Right lobe of liver (tissue), 6 donors: Measurements from ENCODE around the gene AK3. TPM values are rescaled to one million over a fixed set of nuclear protein-coding genes. Genes with fewer than 3 reads are reported as not detected.
"Not testable (repeated sequence)": the region's sequence is repeated elsewhere in the genome, so short reads cannot be mapped to it uniquely, and the experiment has no call there.

Experiments
- ATAC-seq, 4 donors: fragments of 200-7000 bp; cut with Tn5 transposase; one replicate each; pipeline ENCODE4 v1.9.1; 2020; ENCODE audit warnings: mild to moderate bottlenecking in 4 of 4, moderate library complexity in 4 of 4
- DNase-seq, 3 donors: peaks; one replicate each; pipeline ENCODE4 v3.0.0-alpha.2; 2020
- H3K27ac ChIP-seq, 3 donors: fragments of 200-600 bp; one replicate each; pipeline ENCODE4 v1.8.0; 2022
- H3K27me3 ChIP-seq, 2 donors: fragments of 200-600 bp; one replicate each; pipeline ENCODE4 v1.8.0; 2022
- H3K36me3 ChIP-seq, 4 donors: fragments of 200-600 bp; sonication (generic) in 1 of 4; one replicate each; pipeline versions ENCODE4 v1.5.1 to v1.8.0; 2017 to 2022; ENCODE audit warnings: control low read depth in 1 of 4
- H3K4me1 ChIP-seq, 4 donors: fragments of 200-600 bp; sonication (generic) in 1 of 4; one replicate each; pipeline versions ENCODE4 v1.5.1 to v1.8.0; 2017 to 2022; ENCODE audit warnings: control low read depth in 1 of 4
- H3K4me3 ChIP-seq, 3 donors: fragments of 200-600 bp; one replicate each; pipeline ENCODE4 v1.8.0; 2022
- H3K9me3 ChIP-seq, 4 donors: fragments of 200-600 bp; sonication (generic) in 1 of 4; one replicate each; pipeline versions ENCODE4 v1.5.1 to v1.8.0; 2017 to 2022; ENCODE audit warnings: control low read depth in 1 of 4
- POLR2A ChIP-seq: fragments of 450-650 bp; IDR thresholded peaks from one replicate; pipeline ENCODE4 v1.6.1; 2017; ENCODE audit warnings: antibody characterized with exemption, mild to moderate bottlenecking
- WGBS: methylation state at CpG from one replicate; pipeline ENCODE4 v1.1.6; 2018; ENCODE audit warnings: low coverage, low lambda C conversion rate; ENCODE audit not compliant: insufficient coverage; ENCODE audit errors: missing lambda C conversion rate; 5-methylcytosine and 5-hydroxymethylcytosine counted together
- intact Hi-C, 2 donors: fragments of 100-400 bp; cut with DNase I; formaldehyde crosslinking; loops; one replicate each; pipeline versions ENCODE4 v1.11.2 to v1.14.1; 2022
- total RNA-seq, 6 experiments: library from RNA; depleted of rRNA in 2 of 6; stranded (reverse); fragments of >200 nt in 2 of 6; fragmentation: NEBNext Ultra II Directional in 3 of 6; extraction: Animal tissue kit (Norgen Biotek cat#: 25700) in 3 of 6; gene quantifications; one replicate each; pipeline versions ENCODE4 v1.1.0 to v1.2.4, GENCODE V29; 2016 to 2023
- TF ChIP-seq, protein P1 (sequence below), 4 donors: fragments of 200-600 bp in 3 of 4; fragments of 450-650 bp in 1 of 4; IDR thresholded peaks; one replicate each; pipeline versions ENCODE4 v1.5.1 to v1.8.0; 2016 to 2022; ENCODE audit warnings: antibody characterized with exemption in 4 of 4, mild to moderate bottlenecking in 2 of 4
- donor health status: DM: no; HTN: yes; CAD: no.
- donor health status: DM: no; HTN: no; CAD: no.
- donor health status: DM: no; HTN: no; CAD: no.
- donor health status: DM: no; HTN: yes; CAD: no.
- donor health status: DM: no; HTN: yes; CAD: no.

The AK3 gene
- total RNA-seq, 6 experiments from 2014 or later: 72.4 to 131 (median 99.5) TPM

DNA sequence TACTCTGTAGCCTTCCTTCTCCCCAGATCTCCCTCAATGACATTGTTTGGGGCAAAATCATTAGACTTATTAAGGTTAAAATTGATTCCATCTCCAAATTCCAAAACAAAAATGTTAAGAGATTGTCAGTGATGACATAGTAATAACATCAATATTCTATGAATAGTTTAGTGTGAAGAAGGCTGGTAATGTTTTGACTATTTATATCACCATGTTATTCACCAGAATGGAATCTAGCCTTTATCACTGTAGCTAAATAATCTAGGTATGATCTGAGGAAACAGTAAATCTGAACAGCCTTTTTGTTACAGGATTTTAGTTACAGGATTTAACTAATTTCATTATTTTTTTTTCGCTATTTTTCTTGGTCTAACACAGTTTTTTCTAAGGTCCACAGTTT lies 79.8 kb downstream of the AK3 start:
- H3K27me3 ChIP-seq: no peaks in the 10 kb centered on the region
- ATAC-seq: no peak
- peaks cover 0 to 51% (median 14%) of the 10 kb centered on the region in 4 donors for H3K4me1 ChIP-seq
- DNase-seq: no peak
- H3K36me3 ChIP-seq: no peaks in the 10 kb centered on the region
- H3K4me3 ChIP-seq: no peak overlapping the region
- TF ChIP-seq, protein P1, sequence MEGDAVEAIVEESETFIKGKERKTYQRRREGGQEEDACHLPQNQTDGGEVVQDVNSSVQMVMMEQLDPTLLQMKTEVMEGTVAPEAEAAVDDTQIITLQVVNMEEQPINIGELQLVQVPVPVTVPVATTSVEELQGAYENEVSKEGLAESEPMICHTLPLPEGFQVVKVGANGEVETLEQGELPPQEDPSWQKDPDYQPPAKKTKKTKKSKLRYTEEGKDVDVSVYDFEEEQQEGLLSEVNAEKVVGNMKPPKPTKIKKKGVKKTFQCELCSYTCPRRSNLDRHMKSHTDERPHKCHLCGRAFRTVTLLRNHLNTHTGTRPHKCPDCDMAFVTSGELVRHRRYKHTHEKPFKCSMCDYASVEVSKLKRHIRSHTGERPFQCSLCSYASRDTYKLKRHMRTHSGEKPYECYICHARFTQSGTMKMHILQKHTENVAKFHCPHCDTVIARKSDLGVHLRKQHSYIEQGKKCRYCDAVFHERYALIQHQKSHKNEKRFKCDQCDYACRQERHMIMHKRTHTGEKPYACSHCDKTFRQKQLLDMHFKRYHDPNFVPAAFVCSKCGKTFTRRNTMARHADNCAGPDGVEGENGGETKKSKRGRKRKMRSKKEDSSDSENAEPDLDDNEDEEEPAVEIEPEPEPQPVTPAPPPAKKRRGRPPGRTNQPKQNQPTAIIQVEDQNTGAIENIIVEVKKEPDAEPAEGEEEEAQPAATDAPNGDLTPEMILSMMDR (IDR thresholded peaks at IDR 0.05): no peak
- TF ChIP-seq POLR2A: no peak
- no peaks in the 10 kb centered on the region for H3K9me3 ChIP-seq
- WGBS: 94% methylated on average over 1 of the region's 1 CpG
- intact Hi-C loops: loop anchor here in 1 of 2 donors (10.0 kb wide), 1 partner anchor 84 kb away; the partner anchor contains the start of gene AK3
- H3K27ac ChIP-seq: no peak overlapping the region

DNA sequence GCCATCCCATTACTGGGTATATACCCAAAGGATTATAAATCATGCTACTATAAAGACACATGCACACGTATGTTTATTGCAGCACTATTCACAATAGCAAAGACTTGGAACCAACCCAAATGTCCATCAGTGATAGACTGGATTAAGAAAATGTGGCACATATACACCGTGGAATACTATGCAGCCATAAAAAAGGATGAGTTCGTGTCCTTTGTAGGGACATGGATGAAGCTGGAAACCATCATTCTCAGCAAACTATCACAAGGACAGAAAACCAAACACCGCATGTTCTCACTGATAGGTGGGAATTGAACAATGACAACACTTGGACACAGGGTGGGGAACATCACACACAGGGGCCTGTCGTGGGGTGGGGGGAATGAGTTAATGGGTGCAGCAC lies 80.3 kb downstream of the AK3 start:
- H3K36me3 ChIP-seq, H3K4me3 ChIP-seq, H3K27me3 ChIP-seq, DNase-seq, ATAC-seq, H3K27ac ChIP-seq, H3K9me3 ChIP-seq: not testable (repeated sequence)
- H3K4me1 ChIP-seq: peaks cover 0 to 46% (median 14%) of the 10 kb centered on the region in 4 donors
- 90% methylated on average over 3 of the region's 5 CpGs for WGBS
- intact Hi-C loops: loop anchor here in 1 of 2 donors (10.0 kb wide), 1 partner anchor 84 kb away; the partner anchor contains the start of gene AK3

Other genes starting within 250 kb of the AK3 start
- 10 to 100 TPM in 2 of 6 experiments, 1 to 10 TPM in 4; 7.8 to 12.4 (median 9.3) TPM for gene PLPP6, start 78.9 kb downstream of the AK3 start, total RNA-seq
- 10 to 100 TPM in 1 of 6 experiments, 1 to 10 TPM in 5; 3.7 to 18.8 (median 5.0) TPM for gene SPATA6L, start 74.7 kb downstream of the AK3 start, total RNA-seq
- 10 to 100 TPM; 20.9 to 42.4 (median 30.8) TPM for gene CDC37L1, start 61.6 kb downstream of the AK3 start, total RNA-seq
- gene RCL1, start 51.7 kb upstream of the AK3 start, total RNA-seq: 100 to 1,000 TPM in 1 of 6 experiments, 10 to 100 TPM in 5; 20.2 to 108 (median 63.4) TPM
- gene JAK2, start 244.1 kb upstream of the AK3 start, total RNA-seq: 1 to 10 TPM; 3.6 to 6.5 (median 4.4) TPM